GM12864 (cell line): ENCODE data around the gene SOX11.

Source experiments
- DNase-seq: peaks from one replicate; pipeline ENCODE4 v3.0.0-alpha.2; 2011; ENCODE audit warnings: low read depth
- H3K4me3 ChIP-seq: 2 replicates; pipeline ENCODE4 v1.5.1; 2011; ENCODE audit warnings: mild to moderate bottlenecking, low read depth, low read length, control low read depth
- CTCF ChIP-seq: IDR thresholded peaks from 2 replicates; pipeline ENCODE4 v1.5.1; 2011; ENCODE audit warnings: low read depth, mild to moderate bottlenecking, moderate library complexity, low read length, control low read depth, inconsistent platforms; ENCODE audit errors: missing control alignments

SOX11 gene

GRCh38 chr2:5691221-5691984 lies 781 bp upstream of the SOX11 start:
- no peak for TF ChIP-seq CTCF
- H3K4me3 ChIP-seq: no peak overlapping the region
- DNase-seq: no peak

GRCh38 chr2:5692561-5693286 lies 540 bp downstream of the SOX11 start:
- H3K4me3 ChIP-seq: no peak overlapping the region
- DNase-seq: no peak
- TF ChIP-seq CTCF: no peak

- TF ChIP-seq CTCF: no peak
- H3K4me3 ChIP-seq: no peak overlapping the region
- no peak for DNase-seq
Measured at GRCh38 chr2:5693287-5694201, 1.4 kb downstream of the SOX11 start.

- TF ChIP-seq CTCF: no peak
- DNase-seq: no peak
Measured at GRCh38 chr2:5694306-5694705, 2.1 kb downstream of the SOX11 start.

GRCh38 chr2:5695654-5696403 lies 3.6 kb downstream of the SOX11 start:
- H3K4me3 ChIP-seq: no peak overlapping the region
- no peak for TF ChIP-seq CTCF
- DNase-seq: no peak

More at GRCh38 chr2:5694306-5694705, 2.1 kb downstream of the SOX11 start:
- no peak overlapping the region for H3K4me3 ChIP-seq

GRCh38 chr2:5696404-5696944 lies 4.3 kb downstream of the SOX11 start:
- no peak for TF ChIP-seq CTCF
- no peak for DNase-seq
- no peak overlapping the region for H3K4me3 ChIP-seq
